OCI-LY7 (cell line): Measurements from ENCODE around the gene FHIT. TPM values are rescaled to one million over a fixed set of nuclear protein-coding genes. Genes with fewer than 3 reads are reported as not detected.

Experiments
- BruUV-seq: library from RNA; stranded (reverse); fragments of 400-500 nt; replicated peaks from 2 replicates; lab custom pipeline; 2021; lab: Mats Ljungman, UMichigan
- CTCF ChIA-PET: fragments of 300-600 bp; sonication (Branson Sonifier 250); formaldehyde crosslinking; loops from one replicate; lab custom pipeline; 2022; ENCODE audit warnings: antibody characterized with exemption; ENCODE audit not compliant: unreplicated experiment; lab: Charles Lee
- POLR2A ChIA-PET: fragments of 300-600 bp; sonication (Branson Sonifier 250); formaldehyde crosslinking; loops from one replicate; lab custom pipeline; 2022; ENCODE audit warnings: antibody characterized with exemption; lab: Charles Lee
- DNase-seq: peaks from one replicate; pipeline ENCODE4 v3.0.0-alpha.2; 2015; ENCODE audit warnings: low spot score
- H2AFZ ChIP-seq: fragments of 200-600 bp; sonication (generic), shearing (Covaris generic); 2 replicates; pipeline ENCODE4 v1.6.1; 2014; ENCODE audit warnings: mild to moderate bottlenecking, antibody characterized with exemption, low read length, moderate library complexity
- H3K27ac ChIP-seq: fragments of 200-600 bp; sonication (generic); 2 replicates; pipeline ENCODE4 v1.5.1; 2014; ENCODE audit warnings: mixed run types, low read depth, mild to moderate bottlenecking, moderate library complexity, low read length, inconsistent platforms; ENCODE audit not compliant: poor library complexity, severe bottlenecking
- H3K36me3 ChIP-seq: fragments of 200-600 bp; sonication (generic); 2 replicates; pipeline ENCODE4 v1.6.1; 2014; ENCODE audit warnings: mild to moderate bottlenecking, antibody characterized with exemption, low read length, moderate library complexity, mixed read lengths; ENCODE audit not compliant: insufficient read depth
- H3K4me1 ChIP-seq: fragments of 200-600 bp; sonication (generic); 2 replicates; pipeline ENCODE4 v1.5.1; 2014; ENCODE audit warnings: mild to moderate bottlenecking, low read length; ENCODE audit not compliant: insufficient read depth, poor library complexity, severe bottlenecking
- H3K4me2 ChIP-seq: fragments of 200-600 bp; sonication (generic); 2 replicates; pipeline ENCODE4 v1.6.1; 2014; ENCODE audit warnings: mild to moderate bottlenecking, low read length
- H3K4me3 ChIP-seq: fragments of 200-600 bp; sonication (generic); 2 replicates; pipeline ENCODE4 v1.5.1; 2014; ENCODE audit warnings: mild to moderate bottlenecking, low read depth, low read length; ENCODE audit not compliant: poor library complexity, severe bottlenecking
- H3K79me2 ChIP-seq: fragments of 200-600 bp; sonication (generic); 2 replicates; pipeline ENCODE4 v1.6.1; 2016; ENCODE audit warnings: low read depth, mild to moderate bottlenecking, low read length, moderate library complexity, mixed read lengths; ENCODE audit not compliant: insufficient read depth
- H3K9me2 ChIP-seq: fragments of 200-600 bp; sonication (generic); 2 replicates; pipeline ENCODE4 v1.6.1; 2016; ENCODE audit warnings: mild to moderate bottlenecking, low read length, mixed read lengths; ENCODE audit not compliant: insufficient read depth
- H3K9me3 ChIP-seq: fragments of 200-600 bp; sonication (generic); 2 replicates; pipeline ENCODE4 v1.6.1; 2014; ENCODE audit warnings: mild to moderate bottlenecking, mixed run types, low read length, mixed read lengths
- H4K20me1 ChIP-seq: fragments of 200-600 bp; sonication (generic); 2 replicates; pipeline ENCODE4 v1.6.1; 2014; ENCODE audit warnings: mild to moderate bottlenecking, antibody characterized with exemption, low read length, moderate library complexity, mixed read lengths; ENCODE audit not compliant: insufficient read depth
- CTCF ChIP-seq: fragments of 200-600 bp; sonication (generic); conservative IDR thresholded peaks from 2 replicates; pipeline ENCODE4 v1.5.1; 2014; ENCODE audit warnings: mild to moderate bottlenecking, antibody characterized with exemption, low read length, moderate library complexity, mixed read lengths
- EZH2phosphoT487 ChIP-seq: fragments of 200-600 bp; sonication (generic); IDR thresholded peaks from 2 replicates; pipeline ENCODE4 v1.6.1; 2018; ENCODE audit warnings: low read depth, borderline replicate concordance, mild to moderate bottlenecking, mixed run types, antibody characterized with exemption, low read length, moderate library complexity, mixed read lengths
- intact Hi-C: fragments of 100-400 bp; cut with micrococcal nuclease; formaldehyde crosslinking; loops from one replicate; pipeline ENCODE4 v1.10.0; 2022; ENCODE audit not compliant: unreplicated experiment
- total RNA-seq, 2 experiments: library from RNA; depleted of rRNA in 1 of 2; stranded (reverse); fragments of >200 nt in 1 of 2; shearing (Covaris generic) in 1 of 2; gene quantifications; 2 replicates each; pipeline ENCODE4 v1.2.3, GENCODE V29; 2014 to 2022

Gene FHIT
- total RNA-seq, 2 experiments from 2014 or later: 5.0 to 10.9 TPM

DNA sequence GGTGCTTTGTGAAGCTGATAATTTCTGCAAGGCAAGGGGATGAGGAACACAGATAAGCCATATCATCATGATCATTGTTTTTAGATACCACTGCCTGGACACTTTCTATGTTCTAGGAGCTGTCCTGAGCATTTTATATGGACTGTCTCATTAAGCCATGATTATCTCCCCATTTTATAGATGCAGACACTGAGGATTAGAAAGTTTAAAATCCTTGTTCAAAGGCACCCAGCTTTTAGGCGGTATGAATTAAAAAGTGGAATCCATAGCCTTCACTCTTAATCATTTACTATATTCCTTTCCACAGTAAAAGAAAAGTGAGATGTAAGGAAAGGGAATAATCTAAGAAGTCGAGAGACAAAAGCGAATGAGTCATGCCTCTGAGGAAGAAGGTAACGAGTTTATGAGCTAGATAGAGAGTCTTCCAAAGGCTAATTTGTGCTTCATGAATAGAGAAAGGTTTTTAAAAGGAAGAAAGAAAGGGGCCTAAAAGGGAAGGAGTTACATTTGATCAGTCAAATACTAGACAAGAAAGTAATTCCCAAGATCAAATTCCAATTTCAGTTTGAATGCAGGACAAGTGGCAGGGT lies 856.0 kb downstream of the FHIT start:
- POLR2A ChIA-PET: no interaction called here
- Histone ChIP-seq H3K9me3 (no peaks in the 10 kb centered on the region), H2AFZ (no peak overlapping the region), H3K4me3 (no peak overlapping the region), H3K27ac (no peak overlapping the region), H3K79me2 (no peaks in the 10 kb centered on the region), H3K4me2 (no peak overlapping the region), H4K20me1 (no peaks in the 10 kb centered on the region), H3K9me2 (no peaks in the 10 kb centered on the region), H3K4me1 (no peaks in the 10 kb centered on the region), H3K36me3 (no peaks in the 10 kb centered on the region)
- TF ChIP-seq CTCF: no peak
- TF ChIP-seq EZH2phosphoT487: no peak
- CTCF ChIA-PET: no interaction called here
- no peak for DNase-seq
- no TSS peak for BruUV-seq
- intact Hi-C loops: no loop called here

DNA sequence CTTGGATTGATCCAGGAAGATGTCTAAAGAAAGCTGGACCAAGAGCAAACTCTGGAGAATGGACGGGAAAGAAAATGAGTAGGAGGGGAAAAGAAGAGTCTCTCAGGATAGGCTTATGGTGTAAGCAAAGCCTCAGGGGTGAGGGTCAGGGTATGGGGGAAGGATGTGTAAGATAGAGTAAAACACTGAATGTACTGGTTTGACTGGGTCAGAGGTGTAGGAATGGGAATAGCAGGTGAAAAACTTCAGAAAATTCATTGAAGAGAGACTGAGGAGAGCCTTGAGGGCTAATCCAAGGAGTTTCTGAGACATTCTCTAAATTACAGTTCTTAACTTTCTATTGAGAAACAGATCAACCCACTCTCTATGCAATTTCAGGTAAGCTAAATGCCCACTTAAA lies 857.3 kb downstream of the FHIT start:
- intact Hi-C loops: no loop called here
- Histone ChIP-seq H3K79me2 (no peaks in the 10 kb centered on the region), H4K20me1 (no peaks in the 10 kb centered on the region), H3K4me3 (no peak overlapping the region), H3K27ac (no peak overlapping the region), H2AFZ (no peak overlapping the region), H3K4me1 (no peaks in the 10 kb centered on the region), H3K9me3 (no peaks in the 10 kb centered on the region), H3K36me3 (no peaks in the 10 kb centered on the region), H3K4me2 (no peak overlapping the region), H3K9me2 (no peaks in the 10 kb centered on the region)
- CTCF ChIA-PET: no interaction called here
- no peak for DNase-seq
- TF ChIP-seq CTCF (no peak), EZH2phosphoT487 (no peak)
- BruUV-seq: no TSS peak
- POLR2A ChIA-PET: no interaction called here

DNA sequence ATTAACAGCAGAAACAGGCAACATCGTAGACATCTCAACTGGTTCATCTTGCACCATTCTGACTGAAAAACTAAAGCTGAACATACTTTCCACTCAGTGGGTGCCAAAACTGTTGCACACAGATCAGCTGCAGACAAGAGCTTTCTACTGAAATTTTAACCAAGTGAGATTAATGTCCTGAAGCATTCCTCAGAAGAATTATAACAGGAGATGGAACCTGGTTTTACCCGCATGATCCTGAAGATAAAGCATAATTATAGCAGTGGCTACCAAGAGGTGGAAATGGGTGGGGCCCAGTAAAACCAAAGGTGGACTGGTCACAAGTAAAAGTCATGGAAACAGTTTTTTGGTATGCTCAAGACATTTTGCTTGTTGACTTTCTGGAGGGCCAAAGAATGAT lies 858.8 kb downstream of the FHIT start:
- H3K36me3 ChIP-seq: no peaks in the 10 kb centered on the region
- intact Hi-C loops: no loop called here

More for the DNA sequence above, 858.8 kb downstream of the FHIT start:
- Histone ChIP-seq H4K20me1 (no peaks in the 10 kb centered on the region), H3K4me1 (no peaks in the 10 kb centered on the region), H2AFZ (no peak overlapping the region), H3K4me3 (no peak overlapping the region), H3K4me2 (no peak overlapping the region), H3K9me3 (no peaks in the 10 kb centered on the region), H3K27ac (no peak overlapping the region), H3K9me2 (no peaks in the 10 kb centered on the region), H3K79me2 (no peaks in the 10 kb centered on the region)
- no peak for DNase-seq
- CTCF ChIA-PET: no interaction called here
- POLR2A ChIA-PET: no interaction called here
- no TSS peak for BruUV-seq
- TF ChIP-seq EZH2phosphoT487 (no peak), CTCF (no peak)
